Activated CD4-positive, alpha-beta memory T cell treated with anti-CD3 and anti-CD28 coated beads, Interleukin-2, amount 10 ng/mL, durations not matched to agents 7 days and 5 days (primary cell): ENCODE measurements around the gene PPP1R3C. TPM values are rescaled to one million over a fixed set of nuclear protein-coding genes. Genes with fewer than 3 reads are reported as not detected.

Experiments used
- CTCF ChIA-PET: fragments of 350-600 bp; sonication (Branson Sonifier 250); formaldehyde crosslinking; loops from one replicate; lab custom pipeline; 2021; ENCODE audit warnings: antibody characterized with exemption, inconsistent platforms; lab: Charles Lee
- POLR2A ChIA-PET: fragments of 350-600 bp; sonication (Branson Sonifier 250); formaldehyde crosslinking; loops from one replicate; lab custom pipeline; 2021; ENCODE audit warnings: antibody characterized with exemption; lab: Charles Lee
- DNase-seq: peaks from one replicate; pipeline ENCODE4 v3.0.0-alpha.2; 2020
- H3K27ac Mint-ChIP-seq: one replicate; pipeline ENCODE4 v1.8.0; 2021; ENCODE audit warnings: mild to moderate bottlenecking, mixed read lengths
- H3K27me3 Mint-ChIP-seq: one replicate; pipeline ENCODE4 v1.8.0; 2021; ENCODE audit warnings: mixed read lengths
- H3K36me3 Mint-ChIP-seq: one replicate; pipeline ENCODE4 v1.8.0; 2021; ENCODE audit warnings: low read depth, mixed read lengths
- H3K4me1 Mint-ChIP-seq: one replicate; pipeline ENCODE4 v1.8.0; 2021; ENCODE audit warnings: mixed read lengths
- H3K4me3 Mint-ChIP-seq: one replicate; pipeline ENCODE4 v1.8.0; 2021; ENCODE audit warnings: mild to moderate bottlenecking, mixed read lengths
- H3K9me3 Mint-ChIP-seq: one replicate; pipeline ENCODE4 v1.8.0; 2021; ENCODE audit warnings: mixed read lengths
- total RNA-seq, 2 experiments: library from RNA; stranded (reverse); gene quantifications; one replicate each; pipeline ENCODE4 v1.2.3, GENCODE V29; 2021

The PPP1R3C gene
- total RNA-seq, 2 experiments from 2014 or later = 0.23 TPM; not detected in 1

- ChIA-PET CTCF (no interaction called here), POLR2A (no interaction called here)
- Mint-ChIP-seq H3K36me3 (no peaks in the 10 kb centered on the region), H3K9me3 (no peaks in the 10 kb centered on the region), H3K4me1 (no peaks in the 10 kb centered on the region), H3K27me3 (peaks cover 26% of the 10 kb centered on the region), H3K4me3 (no peak overlapping the region), H3K27ac (no peak overlapping the region)
- no peak for DNase-seq
Observed at GRCh38 chr10:91590142-91590903, 42.5 kb downstream of the PPP1R3C start.

GRCh38 chr10:91589658-91590035, 43.2 kb downstream of the PPP1R3C start:
- Mint-ChIP-seq H3K4me3 (no peak overlapping the region), H3K4me1 (no peaks in the 10 kb centered on the region), H3K27ac (no peak overlapping the region), H3K9me3 (no peaks in the 10 kb centered on the region), H3K27me3 (peaks cover 28% of the 10 kb centered on the region), H3K36me3 (no peaks in the 10 kb centered on the region)
- DNase-seq = no peak
- CTCF ChIA-PET = no interaction called here
- POLR2A ChIA-PET = no interaction called here

- Mint-ChIP-seq H3K4me1 (no peaks in the 10 kb centered on the region), H3K4me3 (no peak overlapping the region), H3K27me3 (peaks cover 27% of the 10 kb centered on the region), H3K36me3 (no peaks in the 10 kb centered on the region), H3K27ac (no peak overlapping the region), H3K9me3 (no peaks in the 10 kb centered on the region)
- ChIA-PET CTCF (no interaction called here), POLR2A (no interaction called here)
- no peak for DNase-seq
Observed at GRCh38 chr10:91589015-91589657, 43.7 kb downstream of the PPP1R3C start.

- H3K4me3 Mint-ChIP-seq = no peak overlapping the region
- H3K4me1 Mint-ChIP-seq = no peaks in the 10 kb centered on the region
- no peak for DNase-seq
- H3K27me3 Mint-ChIP-seq = peaks cover 23% of the 10 kb centered on the region
- POLR2A ChIA-PET = no interaction called here
- CTCF ChIA-PET = no interaction called here
- H3K36me3 Mint-ChIP-seq = no peaks in the 10 kb centered on the region
- H3K9me3 Mint-ChIP-seq = no peaks in the 10 kb centered on the region
- no peak overlapping the region for H3K27ac Mint-ChIP-seq
Observed at GRCh38 chr10:91587710-91588638, 44.9 kb downstream of the PPP1R3C start.

- H3K36me3 Mint-ChIP-seq = no peaks in the 10 kb centered on the region
- H3K4me3 Mint-ChIP-seq = no peak overlapping the region
- DNase-seq = no peak
- peaks cover 23% of the 10 kb centered on the region for H3K27me3 Mint-ChIP-seq
- ChIA-PET POLR2A (no interaction called here), CTCF (no interaction called here)
- no peaks in the 10 kb centered on the region for H3K4me1 Mint-ChIP-seq
- no peaks in the 10 kb centered on the region for H3K9me3 Mint-ChIP-seq
- no peak overlapping the region for H3K27ac Mint-ChIP-seq
Observed at GRCh38 chr10:91582153-91582554, 50.7 kb downstream of the PPP1R3C start.

- H3K27me3 Mint-ChIP-seq = peaks cover 7% of the 10 kb centered on the region
- DNase-seq = no peak
- CTCF ChIA-PET = no interaction called here
- H3K36me3 Mint-ChIP-seq = no peaks in the 10 kb centered on the region
- no peak overlapping the region for H3K4me3 Mint-ChIP-seq
- no peak overlapping the region for H3K27ac Mint-ChIP-seq
- H3K9me3 Mint-ChIP-seq = no peaks in the 10 kb centered on the region
- POLR2A ChIA-PET = no interaction called here
- H3K4me1 Mint-ChIP-seq = no peaks in the 10 kb centered on the region
Observed at GRCh38 chr10:91579329-91579985, 53.4 kb downstream of the PPP1R3C start.

Other genes with a start within 250 kb of the PPP1R3C start
- 1 to 10 TPM; 2.6 to 2.9 TPM for gene HECTD2, start 222.7 kb downstream of the PPP1R3C start, total RNA-seq
- 10 to 100 TPM; 39.1 to 39.4 TPM for gene TNKS2, start 165.4 kb upstream of the PPP1R3C start, total RNA-seq